Activated CD4-positive, alpha-beta memory T cell treated with anti-CD3 and anti-CD28 coated beads, Interleukin-2, amount 10 ng/mL, durations not matched to agents 7 days and 5 days (primary cell): Measurements from ENCODE around the gene ADGRL3. TPM values are rescaled to one million over a fixed set of nuclear protein-coding genes. Genes with fewer than 3 reads are reported as not detected.
"Not testable (repeated sequence)": the region's sequence is repeated elsewhere in the genome, so short reads cannot be mapped to it uniquely, and the experiment has no call there.

Experiments used
- CTCF ChIA-PET: fragments of 350-600 bp; sonication (Branson Sonifier 250); formaldehyde crosslinking; loops from one replicate; lab custom pipeline; 2021; ENCODE audit warnings: antibody characterized with exemption, inconsistent platforms; lab: Charles Lee
- POLR2A ChIA-PET: fragments of 350-600 bp; sonication (Branson Sonifier 250); formaldehyde crosslinking; loops from one replicate; lab custom pipeline; 2021; ENCODE audit warnings: antibody characterized with exemption; lab: Charles Lee
- DNase-seq: peaks from one replicate; pipeline ENCODE4 v3.0.0-alpha.2; 2020
- H3K27ac Mint-ChIP-seq: one replicate; pipeline ENCODE4 v1.8.0; 2021; ENCODE audit warnings: mild to moderate bottlenecking, mixed read lengths
- H3K27me3 Mint-ChIP-seq: one replicate; pipeline ENCODE4 v1.8.0; 2021; ENCODE audit warnings: mixed read lengths
- H3K36me3 Mint-ChIP-seq: one replicate; pipeline ENCODE4 v1.8.0; 2021; ENCODE audit warnings: low read depth, mixed read lengths
- H3K4me1 Mint-ChIP-seq: one replicate; pipeline ENCODE4 v1.8.0; 2021; ENCODE audit warnings: mixed read lengths
- H3K4me3 Mint-ChIP-seq: one replicate; pipeline ENCODE4 v1.8.0; 2021; ENCODE audit warnings: mild to moderate bottlenecking, mixed read lengths
- H3K9me3 Mint-ChIP-seq: one replicate; pipeline ENCODE4 v1.8.0; 2021; ENCODE audit warnings: mixed read lengths
- total RNA-seq, 2 experiments: library from RNA; stranded (reverse); gene quantifications; one replicate each; pipeline ENCODE4 v1.2.3, GENCODE V29; 2021

The ADGRL3 gene
- total RNA-seq, 2 experiments from 2014 or later, result not detected

DNA sequence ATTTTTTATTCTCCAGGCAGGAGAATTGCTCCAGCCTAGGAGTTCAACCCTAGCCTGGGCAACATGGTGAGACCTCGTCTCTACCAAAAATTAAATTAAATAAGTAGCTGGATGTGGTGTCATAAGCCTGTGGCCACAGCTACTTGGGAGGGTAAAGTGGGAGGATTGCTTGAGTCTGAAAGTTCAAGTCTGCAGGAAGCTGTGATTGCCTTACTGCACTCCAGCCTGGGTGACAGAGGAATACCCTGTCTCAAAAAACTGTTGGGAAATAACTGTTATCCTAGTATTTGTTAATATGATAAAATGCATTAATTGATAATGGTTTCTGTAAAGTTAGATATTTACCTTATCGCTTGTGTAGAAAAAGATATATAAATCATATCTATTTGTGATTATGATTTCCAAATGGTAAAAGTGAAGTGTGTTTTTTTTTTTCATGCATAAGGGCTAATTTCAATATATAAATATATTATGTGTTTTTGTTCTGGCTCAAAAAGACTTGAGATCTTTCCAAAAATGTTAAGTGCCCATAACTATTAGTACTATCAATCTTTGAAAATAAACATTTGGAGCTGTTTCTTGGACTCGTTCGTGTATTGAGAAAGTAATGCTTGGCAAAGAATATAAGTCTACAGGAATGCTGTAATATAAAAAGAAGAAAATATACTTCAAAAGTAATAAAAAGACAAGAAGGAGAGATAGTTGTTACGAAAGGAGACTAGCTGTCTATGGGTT, 396.6 kb downstream of the ADGRL3 start:
- CTCF ChIA-PET, result no interaction called here
- POLR2A ChIA-PET, result no interaction called here
- H3K4me1 Mint-ChIP-seq, result no peaks in the 10 kb centered on the region
- no peaks in the 10 kb centered on the region for H3K36me3 Mint-ChIP-seq
- no peak overlapping the region for H3K4me3 Mint-ChIP-seq
- H3K9me3 Mint-ChIP-seq, result peaks cover 4% of the 10 kb centered on the region
- no peak for DNase-seq
- H3K27ac Mint-ChIP-seq, result no peak overlapping the region
- H3K27me3 Mint-ChIP-seq, result no peaks in the 10 kb centered on the region

DNA sequence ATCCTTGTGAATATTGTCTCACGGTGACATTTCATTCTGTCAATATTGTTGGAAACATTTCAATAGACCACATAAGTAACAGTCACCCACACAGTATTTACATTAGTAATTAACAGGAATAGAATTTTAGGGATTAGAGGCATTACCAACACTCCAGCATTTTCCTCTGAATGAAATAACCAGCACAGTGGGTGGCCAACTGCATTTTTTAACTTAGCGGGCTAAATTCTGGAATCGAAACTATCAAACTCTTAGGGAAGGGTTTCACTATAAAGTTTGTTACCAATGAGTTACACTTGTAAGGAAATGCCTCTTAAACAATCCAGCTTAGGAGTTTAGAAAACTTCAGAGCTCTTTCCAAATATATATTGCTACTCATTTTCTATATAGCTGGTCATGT, 403.0 kb downstream of the ADGRL3 start:
- Mint-ChIP-seq H3K9me3 (peaks cover 10% of the 10 kb centered on the region), H3K36me3 (no peaks in the 10 kb centered on the region), H3K27me3 (no peaks in the 10 kb centered on the region), H3K4me1 (no peaks in the 10 kb centered on the region), H3K4me3 (no peak overlapping the region), H3K27ac (no peak overlapping the region)
- ChIA-PET CTCF (no interaction called here), POLR2A (no interaction called here)
- no peak for DNase-seq

DNA sequence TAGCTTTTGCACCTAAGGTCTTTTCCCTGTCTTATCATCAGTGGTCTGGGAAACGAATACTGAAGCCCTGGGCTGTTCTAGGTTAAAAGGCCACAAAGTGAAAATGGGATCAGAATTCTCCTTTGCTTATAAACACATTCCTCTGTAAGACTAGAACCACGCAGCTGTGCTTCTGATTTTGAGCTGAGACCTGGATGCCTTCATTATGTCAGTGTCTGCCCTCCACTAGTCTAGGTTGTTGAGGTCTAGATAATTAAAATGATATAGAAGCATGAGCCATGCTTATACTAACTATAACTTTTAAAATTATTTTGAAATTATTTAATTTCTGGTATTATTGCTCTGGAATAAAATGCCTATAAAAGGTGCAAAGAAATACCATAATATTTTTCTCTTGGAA, 403.9 kb downstream of the ADGRL3 start:
- DNase-seq, result no peak
- no peaks in the 10 kb centered on the region for H3K27me3 Mint-ChIP-seq
- no peaks in the 10 kb centered on the region for H3K36me3 Mint-ChIP-seq
- H3K4me3 Mint-ChIP-seq, result no peak overlapping the region
- ChIA-PET CTCF (no interaction called here), POLR2A (no interaction called here)
- no peaks in the 10 kb centered on the region for H3K4me1 Mint-ChIP-seq
- H3K27ac Mint-ChIP-seq, result no peak overlapping the region
- peaks cover 9% of the 10 kb centered on the region for H3K9me3 Mint-ChIP-seq

DNA sequence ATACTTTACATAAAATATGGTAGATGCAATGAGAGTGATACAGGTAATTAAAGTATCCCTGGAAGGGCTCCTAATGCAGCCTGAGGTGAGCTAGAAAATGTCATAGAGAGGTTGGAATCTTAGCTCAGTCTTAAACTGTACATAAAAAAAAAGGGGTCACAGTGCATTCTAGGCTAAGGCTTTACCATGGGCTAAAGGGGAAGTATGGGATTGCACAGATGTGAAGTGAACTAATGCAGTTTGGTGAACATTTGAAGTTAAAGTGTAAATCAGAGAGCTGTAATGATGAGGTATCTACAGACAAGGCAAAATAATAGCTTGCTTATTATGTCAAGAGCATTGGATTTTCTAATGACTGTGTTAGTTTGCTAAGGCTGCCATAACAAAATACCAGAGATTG, 405.9 kb downstream of the ADGRL3 start:
- CTCF ChIA-PET, result no interaction called here
- Mint-ChIP-seq H3K9me3 (peaks cover 11% of the 10 kb centered on the region), H3K36me3 (no peaks in the 10 kb centered on the region), H3K4me3 (no peak overlapping the region), H3K27ac (no peak overlapping the region), H3K4me1 (no peaks in the 10 kb centered on the region), H3K27me3 (no peaks in the 10 kb centered on the region)
- POLR2A ChIA-PET, result no interaction called here
- no peak for DNase-seq

DNA sequence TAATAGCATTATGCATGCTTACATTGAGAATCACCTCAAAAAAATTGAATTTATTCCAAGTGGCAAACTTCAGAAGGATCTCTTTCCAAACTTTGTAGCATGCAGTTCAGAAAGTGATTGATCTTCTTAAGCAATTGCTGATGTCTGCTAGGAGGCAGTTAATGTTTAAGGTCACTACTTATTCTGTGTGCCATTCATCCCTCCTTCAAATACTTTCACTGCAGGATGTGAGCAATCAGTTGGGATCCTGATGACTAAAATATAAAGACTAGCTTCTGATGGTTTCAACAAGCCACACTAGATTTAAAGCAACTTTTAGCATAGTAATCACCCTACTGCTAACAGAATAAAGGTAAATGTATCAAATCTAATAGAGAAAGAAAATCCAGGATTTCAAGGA, 414.1 kb downstream of the ADGRL3 start:
- no peak for DNase-seq
- ChIA-PET CTCF (no interaction called here), POLR2A (no interaction called here)
- no peaks in the 10 kb centered on the region for H3K4me1 Mint-ChIP-seq
- H3K9me3 Mint-ChIP-seq, result peaks cover 2% of the 10 kb centered on the region
- no peaks in the 10 kb centered on the region for H3K27me3 Mint-ChIP-seq
- H3K4me3 Mint-ChIP-seq, result no peak overlapping the region
- no peak overlapping the region for H3K27ac Mint-ChIP-seq
- no peaks in the 10 kb centered on the region for H3K36me3 Mint-ChIP-seq

DNA sequence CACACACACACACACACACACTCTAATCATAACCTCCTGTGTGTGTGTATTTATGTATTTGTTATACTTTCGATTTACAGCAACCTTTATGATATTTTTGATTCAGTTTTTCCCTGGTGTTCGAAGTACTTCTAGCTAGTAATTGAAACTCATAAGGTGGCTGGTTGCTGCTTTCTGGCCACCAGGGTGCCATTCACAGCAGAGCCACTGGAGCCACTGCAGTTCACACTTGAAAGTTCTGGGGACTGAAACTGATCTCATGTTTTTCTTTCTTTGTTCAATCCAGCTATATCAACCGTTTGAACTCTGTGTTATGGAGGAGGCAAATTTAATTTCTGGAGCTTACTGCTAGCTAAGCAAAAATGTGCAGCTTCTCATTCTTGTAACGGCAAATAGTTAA, 419.4 kb downstream of the ADGRL3 start:
- ChIA-PET CTCF (no interaction called here), POLR2A (no interaction called here)
- no peak overlapping the region for H3K27ac Mint-ChIP-seq
- H3K9me3 Mint-ChIP-seq, result peaks cover 2% of the 10 kb centered on the region
- DNase-seq, result no peak
- no peaks in the 10 kb centered on the region for H3K36me3 Mint-ChIP-seq
- no peaks in the 10 kb centered on the region for H3K27me3 Mint-ChIP-seq
- H3K4me1 Mint-ChIP-seq, result no peaks in the 10 kb centered on the region
- no peak overlapping the region for H3K4me3 Mint-ChIP-seq

DNA sequence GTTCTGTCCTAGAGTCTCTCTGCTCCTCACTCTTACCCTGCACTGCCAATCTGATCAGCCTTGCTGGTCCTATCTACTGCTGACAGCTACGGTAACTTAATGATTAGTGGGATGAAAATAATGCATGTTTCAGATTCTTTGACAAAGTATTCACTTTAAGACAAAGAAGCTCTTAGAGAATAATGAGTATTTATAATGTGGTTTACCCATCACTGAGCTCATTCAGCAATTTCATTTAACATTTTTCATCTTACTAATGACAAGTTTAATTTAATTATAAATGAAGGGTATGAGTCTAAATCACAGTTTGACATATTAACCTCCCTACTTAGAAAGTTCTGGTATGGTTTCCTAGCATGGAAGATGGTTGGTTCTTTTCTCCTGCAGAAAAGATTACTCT, 428.2 kb downstream of the ADGRL3 start:
- Mint-ChIP-seq H3K27me3 (no peaks in the 10 kb centered on the region), H3K4me1 (no peaks in the 10 kb centered on the region), H3K36me3 (no peaks in the 10 kb centered on the region), H3K27ac (no peak overlapping the region), H3K9me3 (peaks cover 2% of the 10 kb centered on the region), H3K4me3 (no peak overlapping the region)
- POLR2A ChIA-PET, result no interaction called here
- no peak for DNase-seq
- CTCF ChIA-PET, result no interaction called here

DNA sequence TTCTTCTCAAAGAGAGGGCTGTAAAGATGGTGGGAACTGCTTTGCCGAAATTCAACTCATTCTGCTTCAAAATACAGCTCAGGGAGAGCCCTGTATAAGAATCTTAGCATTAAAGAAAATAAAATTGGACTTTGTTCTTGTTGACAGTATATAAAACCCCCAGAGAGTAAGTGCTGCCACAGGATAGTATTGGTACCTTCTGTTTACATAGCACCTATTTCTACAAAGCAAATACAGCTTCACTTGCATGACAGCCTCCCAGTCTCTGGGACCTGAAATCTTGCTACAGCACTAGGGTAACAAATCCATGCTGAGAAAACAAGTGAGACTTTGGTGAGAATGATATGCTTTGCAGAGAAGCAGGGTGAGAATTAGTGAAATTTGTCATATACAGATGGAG, 428.6 kb downstream of the ADGRL3 start:
- Mint-ChIP-seq H3K9me3 (peaks cover under 1% of the 10 kb centered on the region), H3K4me3 (no peak overlapping the region), H3K27ac (no peak overlapping the region), H3K36me3 (no peaks in the 10 kb centered on the region), H3K27me3 (no peaks in the 10 kb centered on the region), H3K4me1 (no peaks in the 10 kb centered on the region)
- ChIA-PET POLR2A (no interaction called here), CTCF (no interaction called here)
- DNase-seq, result no peak

DNA sequence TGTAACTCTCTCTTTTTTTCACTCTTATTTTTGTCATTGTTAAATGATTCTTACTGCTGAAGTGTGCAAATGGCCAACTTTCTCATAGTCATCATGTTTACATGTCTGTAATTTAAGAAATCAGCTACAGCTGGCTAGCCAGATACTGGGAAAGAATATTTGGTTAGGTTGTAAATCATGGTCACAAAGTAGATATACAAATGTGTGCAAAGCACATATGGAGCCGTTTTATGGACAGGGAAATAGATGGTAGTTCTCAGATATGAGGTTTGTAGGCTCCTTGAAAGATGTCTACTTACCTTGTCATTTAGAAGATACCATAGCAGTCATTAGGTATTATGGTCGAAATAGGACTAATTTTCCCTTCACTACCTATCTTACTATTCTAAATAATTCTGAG, 430.4 kb downstream of the ADGRL3 start:
- Mint-ChIP-seq H3K36me3 (no peaks in the 10 kb centered on the region), H3K4me1 (no peaks in the 10 kb centered on the region), H3K4me3 (no peak overlapping the region), H3K9me3 (no peaks in the 10 kb centered on the region), H3K27ac (no peak overlapping the region), H3K27me3 (no peaks in the 10 kb centered on the region)
- ChIA-PET POLR2A (no interaction called here), CTCF (no interaction called here)
- DNase-seq, result no peak

DNA sequence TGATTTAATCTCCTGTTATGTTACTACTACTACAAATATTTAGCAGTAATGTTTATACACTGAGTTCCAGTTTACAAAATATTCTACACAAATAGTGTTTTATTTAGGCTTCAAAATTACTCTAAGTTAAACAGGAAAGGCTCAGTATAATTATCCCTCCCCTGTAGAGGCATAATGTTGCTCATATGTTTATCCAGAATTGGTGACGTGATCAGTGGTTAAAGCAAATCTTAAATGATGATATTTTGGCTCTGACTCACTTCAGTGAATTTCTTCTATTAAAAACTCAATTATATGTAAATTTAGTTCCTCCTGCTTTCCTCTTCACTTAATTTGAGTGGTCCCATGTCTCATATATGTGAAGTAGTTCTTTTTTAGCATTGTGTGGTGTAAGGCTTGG, 438.5 kb downstream of the ADGRL3 start:
- Mint-ChIP-seq H3K9me3 (peaks cover 7% of the 10 kb centered on the region), H3K36me3 (no peaks in the 10 kb centered on the region), H3K27me3 (no peaks in the 10 kb centered on the region), H3K4me3 (no peak overlapping the region), H3K4me1 (no peaks in the 10 kb centered on the region), H3K27ac (no peak overlapping the region)
- no peak for DNase-seq
- CTCF ChIA-PET, result no interaction called here
- POLR2A ChIA-PET, result no interaction called here

DNA sequence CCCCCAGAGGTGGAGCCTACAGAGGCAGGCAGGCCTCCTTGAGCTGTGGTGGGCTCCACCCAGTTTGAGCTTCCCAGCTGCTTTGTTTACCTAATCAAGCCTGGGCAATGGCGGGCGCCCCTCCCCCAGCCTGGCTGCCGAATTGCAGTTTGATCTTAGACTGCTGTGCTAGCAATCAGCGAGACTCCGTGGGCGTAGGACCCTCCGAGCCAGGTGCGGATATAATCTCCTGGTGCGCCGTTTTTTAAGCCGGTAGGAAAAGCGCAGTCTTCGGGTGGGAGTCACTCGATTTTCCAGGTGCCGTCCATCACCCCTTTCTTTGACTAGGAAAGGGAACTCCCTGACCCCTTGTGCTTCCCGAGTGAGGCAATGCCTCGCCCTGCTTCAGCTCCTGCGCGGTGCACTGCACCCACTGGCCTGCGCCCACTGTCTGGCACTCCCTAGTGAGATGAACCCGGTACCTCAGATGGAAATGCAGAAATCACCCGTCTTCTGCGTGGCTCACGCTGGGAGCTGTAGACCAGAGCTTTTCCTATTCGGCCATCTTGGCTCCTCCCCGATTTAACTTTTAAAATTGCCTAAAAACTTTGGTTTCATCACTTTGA, 446.7 kb downstream of the ADGRL3 start:
- H3K4me3 Mint-ChIP-seq, POLR2A ChIA-PET, H3K27ac Mint-ChIP-seq, DNase-seq, H3K9me3 Mint-ChIP-seq, H3K27me3 Mint-ChIP-seq, CTCF ChIA-PET, H3K36me3 Mint-ChIP-seq, H3K4me1 Mint-ChIP-seq: not testable (repeated sequence)

DNA sequence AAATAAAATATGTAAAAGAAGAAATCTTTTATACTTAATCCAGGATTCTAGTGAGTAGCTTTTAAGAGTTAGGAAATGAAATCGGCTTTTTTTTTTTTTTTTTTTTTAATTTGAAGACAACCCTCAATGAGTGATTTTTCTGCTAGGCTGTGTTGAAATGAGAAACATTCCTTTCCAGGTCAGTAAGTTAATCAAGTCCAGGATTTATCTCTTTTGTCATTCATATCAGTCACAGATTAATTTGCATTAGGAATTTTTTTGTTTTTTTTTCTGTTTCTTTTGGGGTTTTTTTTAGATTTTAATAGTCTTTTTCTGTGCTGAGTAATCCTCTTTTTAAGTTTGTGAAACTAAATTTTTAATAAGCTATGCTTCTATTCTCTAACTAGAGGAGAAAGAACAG, 448.1 kb downstream of the ADGRL3 start:
- H3K36me3 Mint-ChIP-seq, result no peaks in the 10 kb centered on the region
- no peaks in the 10 kb centered on the region for H3K27me3 Mint-ChIP-seq
- H3K4me3 Mint-ChIP-seq, result no peak overlapping the region
- H3K9me3 Mint-ChIP-seq, result peaks cover 2% of the 10 kb centered on the region
- POLR2A ChIA-PET, result no interaction called here
- DNase-seq, result no peak
- no peaks in the 10 kb centered on the region for H3K4me1 Mint-ChIP-seq
- no peak overlapping the region for H3K27ac Mint-ChIP-seq
- CTCF ChIA-PET, result no interaction called here

DNA sequence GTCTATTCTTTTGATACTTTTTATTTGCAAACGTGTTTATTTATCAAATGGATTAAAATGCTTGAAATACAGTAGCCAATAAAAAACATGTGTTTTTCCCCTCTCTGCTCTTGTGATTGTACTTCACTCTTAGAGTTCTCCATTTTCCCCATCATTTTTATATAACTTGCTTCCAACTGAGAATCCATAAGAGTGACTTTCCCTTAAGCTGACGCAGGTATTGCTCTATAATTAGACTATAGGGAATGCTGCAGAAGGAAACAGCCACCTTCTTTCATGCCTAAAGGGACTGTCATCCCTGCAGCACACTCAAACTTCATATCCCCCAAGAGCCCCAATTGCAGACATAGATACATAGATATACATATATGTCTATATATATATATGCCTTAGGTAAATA, 456.9 kb downstream of the ADGRL3 start:
- no peak overlapping the region for H3K27ac Mint-ChIP-seq
- no peak for DNase-seq
- no peaks in the 10 kb centered on the region for H3K9me3 Mint-ChIP-seq
- CTCF ChIA-PET, result no interaction called here
- POLR2A ChIA-PET, result no interaction called here
- no peaks in the 10 kb centered on the region for H3K27me3 Mint-ChIP-seq
- H3K36me3 Mint-ChIP-seq, result no peaks in the 10 kb centered on the region
- H3K4me1 Mint-ChIP-seq, result no peaks in the 10 kb centered on the region
- no peak overlapping the region for H3K4me3 Mint-ChIP-seq

DNA sequence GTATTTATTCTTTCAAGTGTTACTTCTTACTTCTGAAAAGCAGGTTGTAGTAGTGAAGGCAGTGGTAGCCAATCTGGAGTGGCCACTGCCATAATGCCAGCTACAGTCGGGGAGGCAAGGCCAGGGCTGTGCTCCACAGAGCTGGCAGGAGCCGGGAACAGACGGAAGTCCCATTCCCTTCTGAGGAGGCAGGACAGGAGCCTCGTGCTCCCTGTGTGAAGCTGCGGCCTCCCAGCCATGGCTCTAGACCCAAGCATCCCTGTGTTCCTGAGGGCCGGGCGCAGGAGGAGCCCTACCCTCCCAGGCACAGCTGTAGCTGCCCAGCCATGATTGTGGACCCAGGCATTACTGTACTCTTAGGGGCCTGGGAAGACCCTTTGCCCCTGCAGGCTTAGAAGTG, 461.8 kb downstream of the ADGRL3 start:
- H3K36me3 Mint-ChIP-seq, result no peaks in the 10 kb centered on the region
- CTCF ChIA-PET, result no interaction called here
- DNase-seq, result no peak

More for the DNA sequence above, 461.8 kb downstream of the ADGRL3 start:
- POLR2A ChIA-PET, result no interaction called here
- Mint-ChIP-seq H3K9me3 (peaks cover 3% of the 10 kb centered on the region), H3K4me1 (no peaks in the 10 kb centered on the region), H3K27me3 (no peaks in the 10 kb centered on the region), H3K4me3 (no peak overlapping the region), H3K27ac (no peak overlapping the region)
